Brain microvascular endothelial cell (primary cell): ENCODE data around the gene DENND1A.

ENCODE experiments used
- DNase-seq: peaks from one replicate; pipeline ENCODE4 v3.0.0-alpha.2; 2020
- H3K27ac ChIP-seq: fragments of 250-450 bp; sonication (Bioruptor Pico); 2 replicates; pipeline ENCODE4 v1.5.1; 2020; ENCODE audit warnings: mild to moderate bottlenecking, moderate library complexity
- H3K27me3 ChIP-seq: fragments of 250-450 bp; sonication (Bioruptor Pico); replicated peaks from 2 replicates; pipeline ENCODE4 v1.5.1; 2020; ENCODE audit warnings: mild to moderate bottlenecking
- H3K36me3 ChIP-seq: fragments of 250-450 bp; sonication (Bioruptor Pico); replicated peaks from 2 replicates; pipeline ENCODE4 v1.5.1; 2020; ENCODE audit warnings: mild to moderate bottlenecking
- H3K4me3 ChIP-seq: 2 replicates; pipeline ENCODE4 v1.5.1; 2011; ENCODE audit warnings: low read depth, mild to moderate bottlenecking, control low read depth, low read length, moderate library complexity
- in situ Hi-C: cut with HindIII; loops from 2 replicates; pipeline ENCODE4 v1.10.0; 2017; ENCODE audit warnings: low sequenced_read_pairs, low pct_ligation_motif_present
- TF ChIP-seq, protein P1 (sequence below): IDR thresholded peaks from 2 replicates; pipeline ENCODE4 v1.5.1; 2011; ENCODE audit warnings: low read depth, mild to moderate bottlenecking, moderate library complexity, low read length, control low read depth, inconsistent platforms; ENCODE audit errors: missing control alignments

The DENND1A gene

DNA sequence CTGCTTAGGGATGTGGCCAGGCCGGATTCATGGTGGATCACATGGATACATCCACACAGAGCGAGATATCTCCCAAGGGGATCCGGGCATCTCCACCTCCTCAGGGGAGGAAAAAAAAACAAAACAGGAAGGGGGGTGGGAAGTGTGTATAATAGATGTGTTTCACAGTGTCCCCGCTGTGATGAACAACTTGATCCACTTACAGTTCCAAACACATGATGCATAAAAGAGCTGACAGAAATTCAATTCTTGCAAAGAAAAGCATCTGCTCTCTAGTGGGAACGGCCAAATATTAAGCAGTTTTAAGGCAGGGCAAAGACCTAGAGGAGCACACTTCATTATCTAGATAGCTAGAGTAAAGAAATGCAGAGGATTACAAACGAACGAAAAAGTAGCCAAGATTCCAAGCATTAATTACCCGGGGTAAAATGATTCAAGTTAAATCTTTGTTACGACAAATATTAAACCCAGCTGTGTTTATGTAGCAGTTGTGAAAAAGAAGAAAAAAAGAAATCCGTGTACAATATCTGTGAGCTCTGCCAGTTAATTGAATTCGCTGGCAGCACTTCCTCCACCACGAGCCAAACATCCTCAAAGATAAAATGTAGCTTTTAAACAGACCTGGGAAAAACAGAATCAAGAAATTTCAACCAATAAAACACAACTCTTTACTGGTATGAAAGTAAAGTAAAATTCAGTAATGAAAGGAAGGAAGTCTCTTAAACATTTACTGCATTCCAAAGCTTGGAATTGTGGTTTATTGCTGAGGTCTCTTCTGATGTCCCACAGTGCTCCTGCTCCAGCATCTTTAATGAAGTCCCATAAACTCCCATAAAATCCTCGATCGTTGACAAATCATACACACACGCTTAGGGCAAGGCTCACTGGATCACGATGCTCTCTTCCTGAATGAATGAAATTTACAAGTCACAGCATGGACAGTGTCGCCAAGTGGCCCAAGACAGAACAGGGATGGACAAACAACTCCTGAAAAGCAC is 360.9 kb downstream of the DENND1A start:
- H3K4me3 ChIP-seq, result no peak overlapping the region
- H3K36me3 ChIP-seq, result no peaks in the 10 kb centered on the region
- H3K27me3 ChIP-seq, result no peaks in the 10 kb centered on the region
- H3K27ac ChIP-seq, result no peak overlapping the region
- DNase-seq, result no peak
- in situ Hi-C loops, result no loop called here
- TF ChIP-seq, protein P1, sequence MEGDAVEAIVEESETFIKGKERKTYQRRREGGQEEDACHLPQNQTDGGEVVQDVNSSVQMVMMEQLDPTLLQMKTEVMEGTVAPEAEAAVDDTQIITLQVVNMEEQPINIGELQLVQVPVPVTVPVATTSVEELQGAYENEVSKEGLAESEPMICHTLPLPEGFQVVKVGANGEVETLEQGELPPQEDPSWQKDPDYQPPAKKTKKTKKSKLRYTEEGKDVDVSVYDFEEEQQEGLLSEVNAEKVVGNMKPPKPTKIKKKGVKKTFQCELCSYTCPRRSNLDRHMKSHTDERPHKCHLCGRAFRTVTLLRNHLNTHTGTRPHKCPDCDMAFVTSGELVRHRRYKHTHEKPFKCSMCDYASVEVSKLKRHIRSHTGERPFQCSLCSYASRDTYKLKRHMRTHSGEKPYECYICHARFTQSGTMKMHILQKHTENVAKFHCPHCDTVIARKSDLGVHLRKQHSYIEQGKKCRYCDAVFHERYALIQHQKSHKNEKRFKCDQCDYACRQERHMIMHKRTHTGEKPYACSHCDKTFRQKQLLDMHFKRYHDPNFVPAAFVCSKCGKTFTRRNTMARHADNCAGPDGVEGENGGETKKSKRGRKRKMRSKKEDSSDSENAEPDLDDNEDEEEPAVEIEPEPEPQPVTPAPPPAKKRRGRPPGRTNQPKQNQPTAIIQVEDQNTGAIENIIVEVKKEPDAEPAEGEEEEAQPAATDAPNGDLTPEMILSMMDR, result no peak

DNA sequence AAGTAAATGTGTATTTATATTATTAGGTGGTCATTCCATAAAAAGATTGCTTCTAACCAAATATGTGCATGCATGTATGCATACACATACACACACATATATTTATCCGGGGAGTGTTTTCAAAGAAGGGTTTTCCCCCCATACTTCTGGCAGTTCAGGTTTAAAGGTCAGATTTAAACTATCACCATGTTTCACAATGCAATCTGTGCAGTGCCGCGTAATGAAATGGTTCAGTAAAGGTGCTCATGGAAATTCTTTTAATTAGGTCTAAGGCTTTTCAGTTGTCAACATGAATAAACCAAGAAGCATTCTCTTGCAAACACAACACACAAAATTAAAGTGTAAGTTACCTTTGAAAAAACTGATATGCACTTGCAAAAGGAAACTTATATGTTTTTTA is 362.9 kb downstream of the DENND1A start:
- H3K27me3 ChIP-seq, result no peaks in the 10 kb centered on the region
- H3K4me3 ChIP-seq, result no peak overlapping the region
- TF ChIP-seq, protein P1, result no peak
- DNase-seq, result no peak
- no peak overlapping the region for H3K27ac ChIP-seq
- no peaks in the 10 kb centered on the region for H3K36me3 ChIP-seq
- in situ Hi-C loops, result no loop called here

DNA sequence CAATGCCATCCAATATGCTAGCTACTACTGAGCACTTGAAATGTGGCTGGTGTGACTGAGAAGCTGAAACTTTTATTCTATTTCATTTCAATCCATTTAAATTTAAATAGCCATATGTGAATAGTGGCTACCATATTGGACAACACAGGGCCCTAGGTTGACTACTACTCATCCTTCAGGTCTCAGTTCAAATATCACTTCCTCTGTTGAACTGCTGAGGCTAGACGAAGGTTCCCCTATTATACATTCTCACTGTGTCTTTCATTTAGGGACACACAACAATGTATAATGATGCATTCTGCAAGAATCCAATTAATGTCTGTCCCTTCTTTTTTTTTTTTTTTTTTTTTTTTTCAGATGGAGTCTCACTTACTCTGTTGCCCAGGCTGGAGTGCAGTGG is 365.3 kb downstream of the DENND1A start:
- Histone ChIP-seq H3K4me3 (no peak overlapping the region), H3K27me3 (no peaks in the 10 kb centered on the region), H3K27ac (no peak overlapping the region), H3K36me3 (no peaks in the 10 kb centered on the region)
- TF ChIP-seq, protein P1, result no peak
- in situ Hi-C loops, result no loop called here
- DNase-seq, result no peak

DNA sequence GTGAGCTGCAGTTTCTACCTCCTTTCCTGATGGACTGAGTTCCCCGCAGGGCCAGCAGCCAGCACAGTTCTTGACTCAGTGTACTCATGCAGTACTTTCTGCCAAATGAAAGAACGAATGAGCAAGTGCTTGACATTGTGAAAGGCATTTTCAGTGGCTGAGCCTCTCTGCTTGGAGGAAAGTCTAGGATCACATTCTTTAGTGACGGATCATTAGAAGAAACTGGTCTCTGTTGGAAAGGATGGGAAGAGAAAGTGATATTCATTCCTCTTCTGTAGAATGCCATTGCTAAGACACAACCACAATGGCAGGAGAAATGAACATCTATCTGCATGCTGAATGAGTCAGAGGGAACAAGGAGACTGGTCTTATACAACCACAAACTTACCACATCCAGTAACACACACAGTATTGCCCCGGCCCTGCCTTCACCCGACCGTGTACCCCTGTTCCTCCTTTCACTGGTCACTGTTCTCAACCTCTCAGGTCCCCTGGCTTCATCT is 367.0 kb downstream of the DENND1A start:
- Histone ChIP-seq H3K36me3 (no peaks in the 10 kb centered on the region), H3K4me3 (no peak overlapping the region), H3K27ac (peak overlapping the region; percentile 13), H3K27me3 (no peaks in the 10 kb centered on the region)
- TF ChIP-seq, protein P1, result no peak
- peak; percentile 78 for DNase-seq
- in situ Hi-C loops, result no loop called here

DNA sequence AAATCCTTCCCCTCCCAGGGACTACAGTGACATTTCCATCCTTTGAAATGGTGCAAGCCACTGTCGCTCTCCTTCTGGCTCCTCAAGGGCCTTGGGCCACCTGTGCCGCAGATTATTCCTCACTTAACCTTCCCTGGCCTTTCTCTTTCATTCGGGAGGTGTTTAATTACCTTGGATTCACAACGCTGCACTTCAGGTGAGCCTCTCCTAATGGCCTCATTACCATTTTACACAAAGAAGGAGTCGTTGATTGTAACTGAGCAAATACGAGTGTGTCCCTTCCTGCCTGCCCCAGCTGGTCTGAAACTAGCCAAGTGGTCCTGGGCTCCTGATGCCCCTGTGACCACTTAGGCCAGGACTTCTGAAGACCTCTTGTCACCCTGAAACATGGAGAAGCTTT is 368.9 kb downstream of the DENND1A start:
- in situ Hi-C loops, result no loop called here
- TF ChIP-seq, protein P1, result no peak
- Histone ChIP-seq H3K4me3 (no peak overlapping the region), H3K27ac (no peak overlapping the region), H3K27me3 (no peaks in the 10 kb centered on the region), H3K36me3 (no peaks in the 10 kb centered on the region)
- no peak for DNase-seq
